GM19099 (cell line): ENCODE results near the gene PLEKHA5.

ENCODE experiments used
- POLR2A ChIP-seq: IDR thresholded peaks from 3 replicates; pipeline ENCODE4 v1.6.1; 2011; ENCODE audit warnings: low read depth; ENCODE audit not compliant: insufficient read length; ENCODE audit errors: extremely low read depth

PLEKHA5 gene

GRCh38 chr12:19288603-19289244 is 159.2 kb downstream of the PLEKHA5 start:
- no peak for TF ChIP-seq POLR2A

- TF ChIP-seq POLR2A, result no peak
Measured at GRCh38 chr12:19298836-19299605, 169.5 kb downstream of the PLEKHA5 start.

GRCh38 chr12:19299765-19300164 is 170.2 kb downstream of the PLEKHA5 start:
- TF ChIP-seq POLR2A, result no peak

GRCh38 chr12:19301223-19301622 is 171.7 kb downstream of the PLEKHA5 start:
- TF ChIP-seq POLR2A, result no peak

- no peak for TF ChIP-seq POLR2A
Measured at GRCh38 chr12:19301688-19302087, 172.2 kb downstream of the PLEKHA5 start.

- no peak for TF ChIP-seq POLR2A
Measured at GRCh38 chr12:19302100-19302640, 172.6 kb downstream of the PLEKHA5 start.

- TF ChIP-seq POLR2A, result no peak
Measured at GRCh38 chr12:19303496-19303895, 174.0 kb downstream of the PLEKHA5 start.

- no peak for TF ChIP-seq POLR2A
Measured at GRCh38 chr12:19304149-19304750, 174.7 kb downstream of the PLEKHA5 start.

GRCh38 chr12:19306366-19306765 is 176.8 kb downstream of the PLEKHA5 start:
- TF ChIP-seq POLR2A, result no peak

- TF ChIP-seq POLR2A, result no peak
Measured at GRCh38 chr12:19307451-19307850, 177.9 kb downstream of the PLEKHA5 start.

GRCh38 chr12:19311165-19311564 is 181.6 kb downstream of the PLEKHA5 start:
- no peak for TF ChIP-seq POLR2A

GRCh38 chr12:19312637-19313036 is 183.1 kb downstream of the PLEKHA5 start:
- TF ChIP-seq POLR2A, result no peak

GRCh38 chr12:19316425-19316824 is 186.9 kb downstream of the PLEKHA5 start:
- TF ChIP-seq POLR2A, result no peak

- no peak for TF ChIP-seq POLR2A
Measured at GRCh38 chr12:19322376-19322775, 192.8 kb downstream of the PLEKHA5 start.

- TF ChIP-seq POLR2A, result no peak
Measured at GRCh38 chr12:19323805-19324204, 194.3 kb downstream of the PLEKHA5 start.

GRCh38 chr12:19326102-19326501 is 196.6 kb downstream of the PLEKHA5 start:
- no peak for TF ChIP-seq POLR2A
